Neural crest cell (in vitro differentiated cells): ENCODE data around the gene VSX2. TPM values are rescaled to one million over a fixed set of nuclear protein-coding genes. Genes with fewer than 3 reads are reported as not detected.

Experiments
- DNase-seq: peaks from one replicate; pipeline ENCODE4 v3.0.0; 2021; ENCODE audit warnings: low read depth, mixed read lengths, low spot score
- H3K27ac Mint-ChIP-seq: one replicate; pipeline ENCODE4 v1.8.0; 2021; ENCODE audit warnings: mild to moderate bottlenecking, mixed read lengths; ENCODE audit not compliant: unreplicated experiment
- H3K27me3 Mint-ChIP-seq: 2 replicates; pipeline ENCODE4 v1.8.0; 2021; ENCODE audit warnings: low read depth, mild to moderate bottlenecking, mixed read lengths
- H3K36me3 Mint-ChIP-seq: 2 replicates; pipeline ENCODE4 v1.8.0; 2021; ENCODE audit warnings: low read depth, mild to moderate bottlenecking, mixed read lengths
- H3K4me1 Mint-ChIP-seq: 2 replicates; pipeline ENCODE4 v1.8.0; 2021; ENCODE audit warnings: mixed read lengths
- H3K4me3 Mint-ChIP-seq: one replicate; pipeline ENCODE4 v1.8.0; 2021; ENCODE audit warnings: mild to moderate bottlenecking, mixed read lengths
- H3K9me3 Mint-ChIP-seq: 2 replicates; pipeline ENCODE4 v1.8.0; 2021; ENCODE audit warnings: mixed read lengths
- total RNA-seq: library from RNA; stranded (reverse); gene quantifications from 2 replicates; pipeline ENCODE4 v1.2.1, GENCODE V29; 2021
- TF ChIP-seq, protein P1 (sequence below): fragments of 200-600 bp; sonication (generic); conservative IDR thresholded peaks from 2 replicates; pipeline ENCODE4 v1.5.0; 2021; ENCODE audit warnings: antibody characterized with exemption, mild to moderate bottlenecking

VSX2 gene
- total RNA-seq, 1 donor from 2014 or later, result 0.89 TPM

DNA sequence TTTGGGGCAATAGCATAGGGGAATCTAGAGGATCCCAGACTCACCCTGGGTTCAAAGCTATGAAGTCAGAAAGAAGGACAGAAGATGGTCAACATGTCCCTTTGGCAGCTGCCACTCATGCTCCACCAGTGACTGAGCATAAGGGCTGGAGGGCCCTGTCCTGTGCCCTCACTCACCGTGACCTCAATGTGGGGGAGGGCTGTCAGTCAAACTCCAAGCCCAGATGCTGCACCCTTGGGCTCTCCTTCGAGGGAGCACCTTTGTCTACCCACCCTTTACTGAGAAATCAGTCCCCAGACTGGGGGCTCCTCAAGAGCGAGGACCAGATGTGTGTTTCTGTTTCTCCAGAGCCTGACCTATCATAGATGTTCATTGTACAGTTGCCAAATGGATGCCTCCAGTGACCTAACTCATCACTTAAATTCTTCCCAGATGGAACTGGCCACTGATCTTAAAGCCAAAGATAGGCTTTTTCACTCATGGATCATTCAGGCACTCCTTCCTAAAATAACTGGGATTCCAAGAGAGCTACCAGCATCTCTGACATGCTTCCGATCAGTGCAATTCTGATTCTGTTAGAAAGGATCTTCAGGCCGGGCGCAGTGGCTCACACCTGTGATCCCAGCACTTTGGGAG is 27.2 kb upstream of the VSX2 start:
- TF ChIP-seq, protein P1, sequence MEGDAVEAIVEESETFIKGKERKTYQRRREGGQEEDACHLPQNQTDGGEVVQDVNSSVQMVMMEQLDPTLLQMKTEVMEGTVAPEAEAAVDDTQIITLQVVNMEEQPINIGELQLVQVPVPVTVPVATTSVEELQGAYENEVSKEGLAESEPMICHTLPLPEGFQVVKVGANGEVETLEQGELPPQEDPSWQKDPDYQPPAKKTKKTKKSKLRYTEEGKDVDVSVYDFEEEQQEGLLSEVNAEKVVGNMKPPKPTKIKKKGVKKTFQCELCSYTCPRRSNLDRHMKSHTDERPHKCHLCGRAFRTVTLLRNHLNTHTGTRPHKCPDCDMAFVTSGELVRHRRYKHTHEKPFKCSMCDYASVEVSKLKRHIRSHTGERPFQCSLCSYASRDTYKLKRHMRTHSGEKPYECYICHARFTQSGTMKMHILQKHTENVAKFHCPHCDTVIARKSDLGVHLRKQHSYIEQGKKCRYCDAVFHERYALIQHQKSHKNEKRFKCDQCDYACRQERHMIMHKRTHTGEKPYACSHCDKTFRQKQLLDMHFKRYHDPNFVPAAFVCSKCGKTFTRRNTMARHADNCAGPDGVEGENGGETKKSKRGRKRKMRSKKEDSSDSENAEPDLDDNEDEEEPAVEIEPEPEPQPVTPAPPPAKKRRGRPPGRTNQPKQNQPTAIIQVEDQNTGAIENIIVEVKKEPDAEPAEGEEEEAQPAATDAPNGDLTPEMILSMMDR, result no peak
- no peak for DNase-seq
- Mint-ChIP-seq H3K27ac (no peak overlapping the region), H3K9me3 (no peaks in the 10 kb centered on the region), H3K4me3 (no peak overlapping the region), H3K36me3 (no peaks in the 10 kb centered on the region), H3K4me1 (peaks cover 2% of the 10 kb centered on the region), H3K27me3 (peaks cover 5% of the 10 kb centered on the region)

DNA sequence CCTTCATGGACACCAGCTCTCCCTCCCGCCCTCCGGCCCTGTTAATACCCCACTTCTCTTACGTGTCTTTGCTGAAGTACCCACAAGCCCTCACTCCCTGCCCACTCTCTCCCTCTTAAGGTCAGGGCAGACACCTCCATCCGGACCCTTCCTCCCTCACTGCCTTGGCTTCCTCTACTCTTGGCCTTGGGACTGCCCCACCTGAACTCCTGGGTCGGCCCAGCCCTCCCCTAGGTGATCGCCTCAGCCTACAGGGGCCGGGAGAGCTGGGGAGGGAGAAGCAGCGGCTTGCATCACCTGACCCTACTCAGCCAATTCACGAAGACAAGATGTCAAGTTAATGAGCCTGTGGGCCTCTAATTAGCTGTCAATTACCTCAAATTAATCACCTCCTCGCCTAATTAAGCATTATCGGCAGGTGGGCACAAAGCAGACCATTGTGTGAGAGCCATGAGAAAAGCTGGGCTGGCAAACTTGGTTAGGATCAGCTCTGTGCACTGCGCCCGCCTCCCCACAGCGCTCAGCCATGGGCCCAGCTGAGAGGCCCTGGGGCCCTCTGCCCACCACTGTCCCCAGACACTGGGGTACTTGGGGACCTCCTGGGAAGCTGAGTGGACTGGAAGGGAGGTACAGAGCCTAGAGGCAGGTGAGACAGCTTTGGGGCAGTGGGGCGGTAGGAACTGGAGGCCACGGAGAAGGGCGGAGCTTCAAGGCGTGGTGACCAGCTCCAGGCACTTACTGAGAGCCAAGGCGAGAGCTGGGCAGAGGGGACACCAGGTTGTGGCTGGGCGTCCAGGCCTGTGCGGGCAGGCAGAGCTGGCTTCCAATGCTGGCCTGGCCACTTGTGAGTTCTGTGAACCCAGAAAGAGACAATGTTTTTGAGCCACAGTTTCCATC is 25.1 kb upstream of the VSX2 start:
- no peak overlapping the region for H3K4me3 Mint-ChIP-seq
- H3K36me3 Mint-ChIP-seq, result no peaks in the 10 kb centered on the region
- DNase-seq, result no peak
- no peak overlapping the region for H3K27ac Mint-ChIP-seq
- TF ChIP-seq, protein P1, result no peak
- H3K4me1 Mint-ChIP-seq, result no peaks in the 10 kb centered on the region
- no peaks in the 10 kb centered on the region for H3K9me3 Mint-ChIP-seq
- H3K27me3 Mint-ChIP-seq, result peaks cover 17% of the 10 kb centered on the region

DNA sequence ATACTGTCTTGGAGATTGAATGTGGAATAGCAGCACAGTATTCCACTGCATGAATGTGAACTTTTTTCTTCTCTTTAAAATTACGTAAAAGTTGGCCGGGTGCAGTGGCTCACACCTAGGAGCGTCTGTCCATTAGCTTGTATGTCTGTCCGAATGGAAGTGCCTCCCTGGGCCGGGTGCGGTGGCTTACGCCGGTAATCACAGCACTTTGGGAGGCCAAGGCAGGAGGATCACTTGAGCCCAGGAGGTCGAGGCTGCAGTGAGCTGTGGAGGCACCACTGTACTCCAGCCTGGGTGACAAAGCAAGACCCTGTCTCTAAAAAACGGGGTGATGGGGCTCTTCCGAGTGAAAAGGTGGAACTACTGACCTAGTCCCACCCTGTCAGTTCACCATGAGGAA is 22.6 kb upstream of the VSX2 start:
- H3K36me3 Mint-ChIP-seq, result no peaks in the 10 kb centered on the region
- DNase-seq, result no peak
- no peak overlapping the region for H3K4me3 Mint-ChIP-seq
- TF ChIP-seq, protein P1, result no peak
- no peaks in the 10 kb centered on the region for H3K4me1 Mint-ChIP-seq
- no peaks in the 10 kb centered on the region for H3K9me3 Mint-ChIP-seq
- peaks cover 20% of the 10 kb centered on the region for H3K27me3 Mint-ChIP-seq
- H3K27ac Mint-ChIP-seq, result no peak overlapping the region

DNA sequence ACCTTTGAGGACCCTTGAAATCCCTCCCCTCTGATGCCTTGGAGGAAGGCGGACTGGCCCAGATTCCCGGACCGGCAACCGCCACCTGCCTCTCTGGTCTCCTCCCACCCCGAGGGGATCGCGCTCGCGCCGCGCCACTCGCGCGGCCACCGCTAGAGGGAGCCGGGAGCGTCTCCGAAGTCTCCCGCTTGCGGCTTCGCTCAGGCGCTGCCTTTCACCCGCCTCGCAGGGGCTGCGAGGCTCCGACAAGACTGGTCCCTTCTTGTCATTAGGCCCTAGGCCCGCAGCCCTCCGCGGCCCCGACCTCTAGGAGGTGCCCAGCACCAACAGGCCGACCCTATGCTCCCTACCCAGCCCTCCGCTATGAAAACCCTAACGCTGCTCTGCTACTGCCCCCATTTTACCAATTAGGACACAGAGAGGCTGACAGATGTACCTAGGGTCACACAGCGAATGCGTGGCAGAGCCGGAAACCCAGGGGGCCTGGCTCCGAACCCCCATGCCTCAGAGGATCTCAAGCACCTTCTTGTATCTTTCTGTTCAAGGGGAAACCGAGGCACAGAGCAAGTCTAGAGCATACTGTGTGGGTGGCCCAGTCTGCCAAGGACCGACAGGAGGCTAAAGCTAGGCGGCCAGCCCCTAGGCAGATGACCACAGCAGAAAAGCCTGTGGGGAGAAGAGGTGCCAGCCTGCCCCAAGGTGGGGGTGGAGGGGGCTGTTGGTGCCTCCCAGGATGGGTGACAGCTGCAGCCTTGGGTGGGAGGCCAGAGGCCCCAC is 21.4 kb upstream of the VSX2 start:
- Mint-ChIP-seq H3K36me3 (no peaks in the 10 kb centered on the region), H3K27ac (no peak overlapping the region), H3K27me3 (peaks cover 20% of the 10 kb centered on the region), H3K9me3 (no peaks in the 10 kb centered on the region), H3K4me1 (no peaks in the 10 kb centered on the region), H3K4me3 (no peak overlapping the region)
- DNase-seq, result peak; percentile 92
- TF ChIP-seq, protein P1, result peak; percentile 95

DNA sequence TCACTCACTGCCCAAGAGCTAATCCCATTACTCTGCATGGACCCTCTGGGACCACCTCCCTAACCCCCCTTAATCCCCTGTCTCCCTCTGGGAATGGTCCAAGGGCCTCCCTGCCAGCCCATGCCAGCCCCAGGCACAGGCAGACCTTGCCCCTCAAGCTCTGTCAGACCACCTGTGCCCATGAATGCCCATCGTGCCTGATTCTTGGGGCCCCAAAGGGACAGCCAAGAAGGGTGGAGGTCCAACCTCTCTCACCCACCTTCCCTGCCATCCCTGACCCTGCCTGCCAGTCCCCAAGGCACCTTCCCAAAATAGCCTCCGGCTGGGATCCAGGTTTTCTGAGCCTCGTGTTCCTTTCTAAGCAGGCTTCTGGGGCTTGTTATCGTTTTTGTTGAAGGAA is 20.8 kb upstream of the VSX2 start:
- Mint-ChIP-seq H3K27me3 (peaks cover 20% of the 10 kb centered on the region), H3K36me3 (no peaks in the 10 kb centered on the region), H3K4me1 (no peaks in the 10 kb centered on the region), H3K4me3 (no peak overlapping the region), H3K9me3 (no peaks in the 10 kb centered on the region), H3K27ac (no peak overlapping the region)
- TF ChIP-seq, protein P1, result no peak
- no peak for DNase-seq
